ENCODE results near the gene SGF29. TPM values are rescaled to one million over a fixed set of nuclear protein-coding genes. Genes with fewer than 3 reads are reported as not detected.
A peak's percentile ranks its signal among the peaks of the same experiment; 100 is the strongest.
"Not testable (repeated sequence)": the region's sequence is repeated elsewhere in the genome, so short reads cannot be mapped to it uniquely, and the experiment has no call there.

SGF29 gene
- total RNA-seq, 2 experiments from 2014 or later, result 47.0 to 49.8 TPM

DNA sequence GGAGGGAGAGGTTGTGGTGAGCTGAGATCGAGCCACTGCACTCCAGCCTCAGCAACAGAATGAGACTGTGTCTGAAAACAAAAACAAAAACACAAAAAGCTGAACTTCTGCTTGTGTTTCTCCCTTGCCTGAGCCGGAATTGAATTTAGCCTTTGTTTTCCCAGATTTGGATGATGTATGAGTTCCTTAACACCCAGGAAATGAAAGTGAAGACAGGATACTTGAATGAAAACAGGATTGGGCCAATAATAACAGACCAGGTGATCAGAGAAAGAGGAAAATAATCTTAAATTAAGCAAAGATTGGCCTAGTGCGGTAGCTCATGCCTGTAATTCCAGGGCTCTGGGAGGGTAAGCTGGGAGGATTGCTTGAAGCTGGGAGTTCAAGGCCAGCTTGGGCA lies 13.4 kb upstream of the SGF29 start:
- H3K9me3 Mint-ChIP-seq, result no peaks in the 10 kb centered on the region
- peaks cover 10% of the 10 kb centered on the region for H3K4me1 Mint-ChIP-seq
- H3K27ac Mint-ChIP-seq, result peak overlapping the region; percentile 54
- ATAC-seq (ENCODE audit: low read depth) (no peak), DNase-seq (no peak)
- H3K36me3 Mint-ChIP-seq, result no peaks in the 10 kb centered on the region
- POLR2A ChIA-PET, result no interaction called here
- peaks cover 5% of the 10 kb centered on the region for H3K27me3 Mint-ChIP-seq
- no peak overlapping the region for H3K4me3 Mint-ChIP-seq

- ATAC-seq (ENCODE audit: low read depth), result no peak
- POLR2A ChIA-PET, result no interaction called here
- H3K9me3 Mint-ChIP-seq, result no peaks in the 10 kb centered on the region
- no peak overlapping the region for H3K27ac Mint-ChIP-seq
- peaks cover 5% of the 10 kb centered on the region for H3K27me3 Mint-ChIP-seq
- no peak overlapping the region for H3K4me3 Mint-ChIP-seq
- peaks cover 8% of the 10 kb centered on the region for H3K4me1 Mint-ChIP-seq
- H3K36me3 Mint-ChIP-seq, result no peaks in the 10 kb centered on the region
- no peak for DNase-seq
These were observed 11.1 kb upstream of the SGF29 start for GRCh38 chr16:28542646-28543045.

DNA sequence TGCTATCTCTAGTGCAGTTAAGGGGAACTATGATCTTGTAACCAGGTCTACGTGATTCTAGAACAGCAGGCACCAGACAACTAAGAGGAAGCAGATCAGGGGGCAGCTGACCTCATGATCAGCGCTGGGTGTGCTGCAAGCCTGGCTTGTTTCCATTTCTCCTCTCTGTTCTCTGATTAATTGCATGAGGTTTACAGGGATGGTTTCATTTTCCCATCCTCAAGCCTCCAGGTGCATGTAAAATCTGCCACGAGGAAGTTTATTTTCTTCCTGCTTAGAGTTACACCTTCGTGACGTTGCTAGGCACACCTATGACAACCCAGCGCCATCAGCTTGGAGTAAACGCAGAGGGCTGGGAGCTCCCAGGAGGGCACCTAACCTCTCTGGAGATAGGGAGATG lies 10.6 kb upstream of the SGF29 start:
- POLR2A ChIA-PET, result no interaction called here
- Mint-ChIP-seq H3K4me1 (peaks cover 6% of the 10 kb centered on the region), H3K36me3 (no peaks in the 10 kb centered on the region), H3K27ac (no peak overlapping the region), H3K4me3 (no peak overlapping the region), H3K9me3 (no peaks in the 10 kb centered on the region), H3K27me3 (peaks cover 2% of the 10 kb centered on the region)
- DNase-seq (no peak), ATAC-seq (ENCODE audit: low read depth) (no peak)

DNA sequence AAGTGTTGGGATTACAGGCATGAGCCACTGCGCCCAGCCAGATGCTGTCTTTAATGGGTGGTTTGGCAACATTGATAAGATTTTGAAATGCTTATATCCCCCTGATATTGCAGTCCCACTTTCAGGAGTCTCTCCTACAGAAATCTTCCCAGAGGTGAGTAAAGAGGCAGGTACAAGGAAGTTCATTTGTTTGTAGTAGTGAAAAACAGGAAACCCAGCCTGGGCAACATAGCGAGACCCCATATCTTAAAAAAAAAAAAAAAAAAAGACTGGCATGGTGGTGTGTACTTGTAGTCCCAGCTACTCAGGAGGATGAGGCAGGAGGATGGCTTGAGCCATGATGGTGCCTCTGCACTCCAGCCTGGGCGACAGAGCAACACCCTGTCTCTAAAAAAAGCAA lies 8.7 kb upstream of the SGF29 start:
- H3K27ac Mint-ChIP-seq, result no peak overlapping the region
- POLR2A ChIA-PET, result no interaction called here

GRCh38 chr16:28545964-28546363 lies 7.8 kb upstream of the SGF29 start:
- H3K36me3 Mint-ChIP-seq; DNase-seq; ATAC-seq (ENCODE audit: low read depth); H3K4me1 Mint-ChIP-seq; POLR2A ChIA-PET; H3K27ac Mint-ChIP-seq; H3K4me3 Mint-ChIP-seq; H3K9me3 Mint-ChIP-seq; H3K27me3 Mint-ChIP-seq: not testable (repeated sequence)

More for the DNA sequence above, 8.7 kb upstream of the SGF29 start:
- no peaks in the 10 kb centered on the region for H3K36me3 Mint-ChIP-seq
- DNase-seq, result no peak
- no peak for ATAC-seq (ENCODE audit: low read depth)
- H3K9me3 Mint-ChIP-seq, result no peaks in the 10 kb centered on the region
- no peak overlapping the region for H3K4me3 Mint-ChIP-seq
- peaks cover 1% of the 10 kb centered on the region for H3K27me3 Mint-ChIP-seq
- peaks cover 11% of the 10 kb centered on the region for H3K4me1 Mint-ChIP-seq

DNA sequence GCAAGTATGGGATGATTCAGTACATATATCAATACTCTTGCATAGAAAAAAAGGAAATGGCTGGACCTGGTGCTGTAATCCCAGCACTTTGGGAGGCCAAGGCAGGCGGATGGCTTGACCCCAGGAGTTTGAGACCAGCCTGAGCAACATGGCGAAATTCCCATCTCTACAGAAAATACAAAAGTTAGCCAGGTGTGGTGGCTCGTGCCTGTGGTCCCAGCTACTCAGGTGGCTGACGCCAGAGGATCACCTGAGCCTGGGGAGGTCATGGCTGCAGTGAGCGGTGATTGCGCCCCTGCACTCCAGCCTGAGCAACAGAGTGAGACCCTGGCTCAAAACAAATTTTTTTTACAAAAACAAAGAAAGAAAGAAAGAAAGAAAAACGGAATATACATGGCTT lies 7.1 kb upstream of the SGF29 start:
- Mint-ChIP-seq H3K9me3 (no peaks in the 10 kb centered on the region), H3K36me3 (no peaks in the 10 kb centered on the region), H3K27me3 (peaks cover 1% of the 10 kb centered on the region), H3K4me1 (peaks cover 8% of the 10 kb centered on the region), H3K27ac (no peak overlapping the region), H3K4me3 (no peak overlapping the region)
- no peak for DNase-seq
- POLR2A ChIA-PET, result no interaction called here
- ATAC-seq (ENCODE audit: low read depth), result no peak

DNA sequence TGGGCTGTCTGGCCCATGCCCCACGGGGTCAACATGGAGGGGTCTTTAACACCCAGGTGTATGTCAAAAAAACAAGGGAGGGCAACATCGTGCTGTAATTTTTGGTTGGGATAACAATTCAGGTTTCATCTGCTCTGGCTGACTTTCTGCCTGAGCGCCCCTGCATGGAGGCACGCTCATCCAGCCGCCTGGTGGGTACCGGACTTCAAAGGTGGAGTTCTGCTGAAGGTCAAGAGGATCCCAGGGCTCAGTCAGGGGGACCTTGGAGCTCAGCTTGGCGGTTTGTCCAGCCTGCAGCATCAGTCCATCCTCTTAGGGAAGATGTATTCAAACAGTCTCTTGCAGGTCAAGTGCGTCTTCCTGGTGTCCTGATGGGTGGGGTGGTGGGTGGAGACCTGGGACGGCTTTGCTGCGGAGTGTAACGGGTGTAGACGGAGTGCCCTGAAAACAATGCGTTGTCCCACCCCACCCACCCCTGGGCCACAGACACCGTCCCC lies 5.4 kb upstream of the SGF29 start:
- no peak overlapping the region for H3K27ac Mint-ChIP-seq
- H3K4me1 Mint-ChIP-seq, result peaks cover 7% of the 10 kb centered on the region
- no peak for DNase-seq
- no peak overlapping the region for H3K4me3 Mint-ChIP-seq
- H3K36me3 Mint-ChIP-seq, result no peaks in the 10 kb centered on the region
- no peaks in the 10 kb centered on the region for H3K9me3 Mint-ChIP-seq
- POLR2A ChIA-PET, result interaction anchor here (1.3 kb wide), 1 partner anchor 58 kb away, joined by 4 read pairs; no protein-coding TSS in a partner anchor
- H3K27me3 Mint-ChIP-seq, result peaks cover 1% of the 10 kb centered on the region
- ATAC-seq (ENCODE audit: low read depth), result no peak

DNA sequence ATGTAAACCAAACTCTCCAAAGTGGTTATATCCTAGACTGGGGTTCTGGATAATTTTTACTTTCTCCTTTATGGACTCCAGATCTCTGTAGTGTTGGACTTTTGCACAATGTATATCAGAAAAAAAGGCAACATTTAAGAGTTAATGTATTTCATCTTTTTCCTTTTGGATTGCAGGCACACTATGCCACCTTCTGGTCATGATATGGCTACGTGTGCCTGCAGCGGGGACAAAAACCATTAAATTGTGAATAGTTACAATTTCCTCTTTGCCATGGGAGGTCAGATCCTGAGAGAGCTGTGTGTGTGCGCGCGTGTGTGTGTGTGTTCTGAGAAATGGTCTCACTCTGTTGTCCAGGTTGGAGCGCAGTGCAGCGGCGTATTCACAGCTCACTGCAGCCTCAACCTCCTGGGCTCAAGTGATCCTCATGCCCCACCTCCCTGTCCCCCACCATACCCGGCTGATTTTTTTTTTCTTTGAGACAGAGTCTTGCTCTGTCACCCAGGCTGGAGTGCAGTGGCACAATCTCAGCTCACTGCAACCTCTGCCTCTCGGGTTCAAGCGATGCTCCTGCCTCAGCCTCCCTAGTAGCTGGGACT lies 4.3 kb upstream of the SGF29 start:
- H3K27me3 Mint-ChIP-seq, result peaks cover 1% of the 10 kb centered on the region
- no peak overlapping the region for H3K4me3 Mint-ChIP-seq
- ATAC-seq (ENCODE audit: low read depth), result no peak
- no peaks in the 10 kb centered on the region for H3K9me3 Mint-ChIP-seq
- H3K36me3 Mint-ChIP-seq, result no peaks in the 10 kb centered on the region
- POLR2A ChIA-PET, result interaction anchor here (1.3 kb wide), 2 partner anchors 59 to 274 kb away, joined by 3 to 4 read pairs; partner anchors contain the start of gene ATXN2L
- H3K27ac Mint-ChIP-seq, result peak overlapping the region; percentile 61
- H3K4me1 Mint-ChIP-seq, result peaks cover 9% of the 10 kb centered on the region
- peak; percentile 37 for DNase-seq

DNA sequence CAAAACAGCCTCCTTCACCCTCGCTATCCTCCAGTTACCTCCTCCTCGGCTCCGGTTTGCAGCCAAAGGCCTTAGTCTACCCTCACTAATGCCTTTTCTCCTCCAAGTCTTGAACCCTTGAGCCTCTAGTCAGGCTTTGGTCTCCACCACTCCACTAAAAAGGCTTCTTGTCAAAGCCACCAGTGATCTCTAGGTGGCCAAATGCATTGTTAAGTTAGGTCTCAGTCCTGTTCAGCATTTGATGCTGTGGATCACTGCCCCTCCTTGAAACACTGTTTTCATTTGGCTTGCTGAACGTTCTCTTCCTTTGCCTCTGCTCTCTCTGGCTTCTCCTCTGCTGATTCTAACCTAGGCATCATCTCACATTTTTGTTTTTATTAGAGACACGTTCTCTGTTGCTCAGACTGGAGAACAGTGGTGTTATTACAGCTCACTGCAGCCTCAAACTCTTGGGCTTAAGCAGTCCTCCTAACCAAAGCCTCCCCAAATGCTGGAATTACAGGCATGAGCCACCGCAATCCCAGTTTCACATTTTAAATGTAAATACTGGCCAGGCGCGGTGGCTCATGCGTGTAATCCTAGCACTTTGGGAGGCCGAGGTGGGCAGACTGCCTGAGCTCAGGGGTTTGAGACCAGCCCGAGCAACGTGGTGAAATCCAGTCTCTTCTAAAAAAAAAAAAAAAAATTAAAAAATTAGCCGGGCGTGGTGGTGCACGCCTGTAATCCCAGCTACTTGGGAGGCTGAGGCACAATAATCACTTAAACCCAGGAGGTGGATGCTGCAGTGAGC lies 1.1 kb downstream of the SGF29 start:
- peak overlapping the region; percentile 88 for H3K4me3 Mint-ChIP-seq

GRCh38 chr16:28555561-28555960 lies 1.8 kb downstream of the SGF29 start:
- POLR2A ChIA-PET, result interaction anchor here (1.7 kb wide), 1 partner anchor 68 kb away, joined by 6 read pairs; no protein-coding TSS in a partner anchor
- H3K4me1 Mint-ChIP-seq, result peaks cover 19% of the 10 kb centered on the region
- no peak overlapping the region for H3K4me3 Mint-ChIP-seq

More for the DNA sequence above, 1.1 kb downstream of the SGF29 start:
- DNase-seq (no peak), ATAC-seq (ENCODE audit: low read depth) (no peak)
- Mint-ChIP-seq H3K36me3 (peaks cover 22% of the 10 kb centered on the region), H3K4me1 (peaks cover 17% of the 10 kb centered on the region), H3K27ac (peak overlapping the region; percentile 85), H3K9me3 (no peaks in the 10 kb centered on the region), H3K27me3 (no peaks in the 10 kb centered on the region)
- POLR2A ChIA-PET, result interaction anchor here (1.3 to 1.7 kb wide), 4 partner anchors 61 to 268 kb away, joined by 3 to 10 read pairs (median 6); partner anchors contain the start of genes APOBR and ATXN2L

DNA sequence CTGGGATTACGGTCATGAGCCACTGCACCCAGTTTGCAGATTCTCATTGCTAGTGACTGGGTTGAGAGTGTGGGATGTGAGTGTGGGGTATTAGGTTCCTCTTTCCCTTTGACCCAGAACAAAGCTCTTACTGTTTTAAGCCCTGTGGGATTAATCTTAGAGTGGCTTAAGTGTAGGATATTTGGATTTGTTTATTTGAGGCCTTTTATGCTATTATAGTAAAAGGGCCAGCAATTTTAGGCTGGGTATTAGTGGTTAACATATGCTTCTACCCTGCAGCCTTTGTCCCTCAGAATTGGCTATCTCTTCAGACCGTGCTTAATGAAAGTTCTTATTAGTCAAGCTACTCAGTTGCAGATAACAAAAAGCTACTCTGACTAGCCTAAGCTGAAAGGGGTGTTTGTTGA lies 3.2 kb downstream of the SGF29 start:
- Mint-ChIP-seq H3K9me3 (no peaks in the 10 kb centered on the region), H3K4me1 (peaks cover 20% of the 10 kb centered on the region), H3K27me3 (no peaks in the 10 kb centered on the region), H3K4me3 (no peak overlapping the region), H3K36me3 (peaks cover 23% of the 10 kb centered on the region), H3K27ac (no peak overlapping the region)
- POLR2A ChIA-PET, result no interaction called here
- ATAC-seq (ENCODE audit: low read depth) (no peak), DNase-seq (no peak)

More at GRCh38 chr16:28555561-28555960, 1.8 kb downstream of the SGF29 start:
- H3K36me3 Mint-ChIP-seq, result peaks cover 23% of the 10 kb centered on the region
- H3K9me3 Mint-ChIP-seq, result no peaks in the 10 kb centered on the region
- H3K27me3 Mint-ChIP-seq, result no peaks in the 10 kb centered on the region
- no peak overlapping the region for H3K27ac Mint-ChIP-seq
- DNase-seq (no peak), ATAC-seq (ENCODE audit: low read depth) (no peak)

GRCh38 chr16:28558456-28558855 lies 4.7 kb downstream of the SGF29 start:
- ATAC-seq (ENCODE audit: low read depth), result no peak

GRCh38 chr16:28561557-28562187 lies 8.0 kb downstream of the SGF29 start:
- ATAC-seq (ENCODE audit: low read depth) (no peak), DNase-seq (no peak)
- H3K27ac Mint-ChIP-seq, result no peak overlapping the region
- H3K4me3 Mint-ChIP-seq, result no peak overlapping the region
- no peaks in the 10 kb centered on the region for H3K27me3 Mint-ChIP-seq
- peaks cover 43% of the 10 kb centered on the region for H3K36me3 Mint-ChIP-seq
- POLR2A ChIA-PET, result no interaction called here
- H3K4me1 Mint-ChIP-seq, result peaks cover 11% of the 10 kb centered on the region
- peaks cover 5% of the 10 kb centered on the region for H3K9me3 Mint-ChIP-seq

More at GRCh38 chr16:28558456-28558855, 4.7 kb downstream of the SGF29 start:
- Mint-ChIP-seq H3K27ac (no peak overlapping the region), H3K4me1 (peaks cover 21% of the 10 kb centered on the region), H3K36me3 (peaks cover 26% of the 10 kb centered on the region), H3K9me3 (no peaks in the 10 kb centered on the region), H3K4me3 (no peak overlapping the region), H3K27me3 (no peaks in the 10 kb centered on the region)
- DNase-seq, result no peak
- POLR2A ChIA-PET, result no interaction called here
